HG03439 (cell line): ENCODE data around the gene INPP4A.
A peak's percentile ranks its signal among the peaks of the same experiment; 100 is the strongest.

Experiments
- ATAC-seq: cut with Tn5 transposase; IDR thresholded peaks from one replicate; pipeline ENCODE4 v1.9.1; 2021; ENCODE audit warnings: mild to moderate bottlenecking, moderate library complexity; ENCODE audit not compliant: unreplicated experiment

The INPP4A gene

DNA sequence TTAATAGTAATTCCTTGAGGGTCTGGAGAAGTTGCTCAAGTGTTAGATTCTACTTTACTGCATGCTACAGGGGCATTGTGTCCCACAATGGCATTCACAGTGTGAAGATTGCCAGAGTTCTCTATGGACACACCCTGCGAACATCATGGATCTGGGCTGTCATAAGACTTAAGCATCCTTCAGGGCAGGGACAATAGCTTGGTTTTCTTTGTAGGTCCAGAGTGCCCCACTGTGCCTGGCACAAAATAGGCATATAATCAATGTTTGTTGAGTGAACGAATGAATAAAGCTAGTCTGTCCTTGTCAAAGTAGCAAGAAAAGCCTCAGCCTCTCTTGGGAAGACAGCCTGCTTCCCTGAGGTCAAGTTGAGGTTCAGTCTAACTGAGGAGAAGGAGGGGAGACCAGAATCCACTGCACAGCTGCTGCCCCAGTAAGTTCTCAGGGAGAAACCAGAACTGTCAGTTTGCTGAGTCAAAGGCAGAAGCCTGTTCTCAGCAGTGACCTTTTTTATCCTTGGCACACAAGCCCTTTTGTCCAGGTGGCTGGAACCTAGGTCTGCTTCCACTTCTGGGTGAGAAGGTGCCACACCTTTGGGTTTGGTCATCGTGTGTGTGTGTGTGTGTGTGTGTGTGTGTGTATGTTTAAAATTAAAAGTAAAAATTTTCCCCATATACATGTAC is 15.0 kb downstream of the INPP4A start:
- peak; percentile 37 for ATAC-seq

DNA sequence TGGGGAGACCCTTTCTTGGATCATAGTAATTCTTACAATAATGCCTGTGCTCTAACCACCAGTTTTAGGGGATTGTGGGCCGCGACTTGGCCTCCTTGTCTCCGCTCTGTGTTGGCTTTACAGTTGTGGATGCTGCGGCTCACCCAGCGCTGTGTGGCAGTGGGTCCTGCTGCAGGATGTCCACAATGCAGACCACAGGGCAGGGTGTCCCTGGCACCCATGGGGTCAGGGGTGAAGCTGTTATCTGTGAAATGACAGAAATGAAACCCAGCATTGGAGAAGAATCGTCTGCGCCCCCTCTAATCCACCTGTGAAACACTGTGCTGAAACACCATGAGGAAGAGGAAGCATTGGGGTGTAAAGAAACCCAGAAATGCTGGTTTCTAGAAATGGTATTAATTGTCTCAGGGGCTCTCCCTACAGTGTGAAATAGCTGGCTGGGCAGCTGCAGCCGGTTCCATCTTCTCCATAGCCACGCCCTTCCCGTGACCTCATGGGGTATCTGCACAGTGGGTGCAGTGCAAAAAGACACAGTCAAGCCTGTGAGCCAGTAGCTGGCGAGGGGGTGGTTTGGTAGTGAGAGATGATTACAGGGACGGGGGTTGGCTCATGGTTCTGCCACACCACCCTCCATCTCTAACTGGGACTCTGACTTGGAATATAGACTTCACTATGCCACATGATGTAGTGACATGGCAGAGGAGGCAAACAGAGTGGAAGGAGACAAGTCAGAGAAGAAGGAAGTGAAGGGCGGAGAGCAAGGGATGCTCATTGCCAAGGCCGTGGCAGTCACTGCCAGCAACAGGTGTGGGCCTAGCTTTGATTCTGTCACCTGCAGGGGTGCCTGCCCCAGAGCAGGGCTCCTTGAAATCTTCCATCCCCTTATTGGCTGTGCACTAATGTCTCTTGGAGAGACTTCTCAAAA is 16.2 kb downstream of the INPP4A start:
- peak; percentile 62 for ATAC-seq

GRCh38 chr2:98461498-98462049 is 16.9 kb downstream of the INPP4A start:
- ATAC-seq = no peak

- ATAC-seq = no peak
These were observed 18.4 kb downstream of the INPP4A start for GRCh38 chr2:98463081-98463481.

GRCh38 chr2:98463551-98463971 is 18.9 kb downstream of the INPP4A start:
- no peak for ATAC-seq

GRCh38 chr2:98463988-98464771 is 19.5 kb downstream of the INPP4A start:
- no peak for ATAC-seq

GRCh38 chr2:98464772-98465310 is 20.2 kb downstream of the INPP4A start:
- peak; percentile 48 for ATAC-seq

GRCh38 chr2:98465456-98466226 is 21.0 kb downstream of the INPP4A start:
- no peak for ATAC-seq

DNA sequence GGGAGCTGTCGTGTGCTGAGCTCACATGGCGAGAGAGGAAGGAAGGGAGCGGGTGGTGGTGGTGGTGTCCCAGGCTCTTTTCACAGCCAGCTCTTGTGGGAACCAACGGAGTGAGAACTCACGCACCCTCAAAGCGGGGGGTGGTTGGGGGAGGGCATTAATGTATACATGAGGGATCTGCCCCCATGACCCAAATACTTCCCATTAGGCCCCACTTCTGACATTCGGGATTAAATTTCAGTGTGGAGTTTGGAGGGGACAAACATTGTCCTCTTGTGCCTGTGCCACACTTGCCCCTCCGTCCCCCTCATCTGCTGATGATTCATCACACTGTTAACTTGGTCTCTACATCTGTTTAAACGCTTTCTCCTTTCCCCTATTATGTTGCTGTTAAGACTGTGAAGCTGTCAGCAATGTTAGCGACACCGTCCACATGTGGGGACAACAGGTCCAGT is 22.5 kb downstream of the INPP4A start:
- ATAC-seq = no peak

- ATAC-seq = no peak
These were observed 23.0 kb downstream of the INPP4A start for GRCh38 chr2:98467652-98468051.

DNA sequence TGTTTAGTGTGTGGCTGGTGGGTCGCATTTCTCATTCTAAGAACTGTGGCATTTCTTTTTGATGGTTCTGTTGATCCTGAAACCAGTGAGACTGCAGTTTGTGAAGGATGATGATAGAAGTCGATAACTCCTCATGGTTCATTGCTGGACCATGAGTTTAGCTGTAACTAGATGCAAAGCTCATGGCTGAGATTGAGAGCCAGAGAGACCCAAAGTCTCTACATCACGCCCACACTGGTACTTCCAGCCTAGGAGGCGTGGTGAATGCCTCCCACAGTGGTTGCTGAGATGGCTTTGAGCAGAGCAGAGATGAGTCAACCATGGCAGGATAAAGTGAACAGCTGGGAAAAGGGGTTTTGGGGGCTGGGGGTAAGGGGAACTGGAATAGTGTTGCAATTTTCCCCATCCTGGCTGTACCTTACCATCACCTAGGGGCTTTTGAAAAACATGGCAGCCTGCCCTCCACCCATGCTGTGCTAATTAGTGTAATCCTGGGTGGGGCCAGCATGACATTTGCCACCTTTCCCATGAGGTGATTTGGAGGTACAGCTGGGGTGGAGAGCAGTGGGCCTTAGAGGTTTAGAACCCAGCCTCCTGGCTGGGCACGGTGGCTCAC is 24.1 kb downstream of the INPP4A start:
- ATAC-seq = peak; percentile 41

DNA sequence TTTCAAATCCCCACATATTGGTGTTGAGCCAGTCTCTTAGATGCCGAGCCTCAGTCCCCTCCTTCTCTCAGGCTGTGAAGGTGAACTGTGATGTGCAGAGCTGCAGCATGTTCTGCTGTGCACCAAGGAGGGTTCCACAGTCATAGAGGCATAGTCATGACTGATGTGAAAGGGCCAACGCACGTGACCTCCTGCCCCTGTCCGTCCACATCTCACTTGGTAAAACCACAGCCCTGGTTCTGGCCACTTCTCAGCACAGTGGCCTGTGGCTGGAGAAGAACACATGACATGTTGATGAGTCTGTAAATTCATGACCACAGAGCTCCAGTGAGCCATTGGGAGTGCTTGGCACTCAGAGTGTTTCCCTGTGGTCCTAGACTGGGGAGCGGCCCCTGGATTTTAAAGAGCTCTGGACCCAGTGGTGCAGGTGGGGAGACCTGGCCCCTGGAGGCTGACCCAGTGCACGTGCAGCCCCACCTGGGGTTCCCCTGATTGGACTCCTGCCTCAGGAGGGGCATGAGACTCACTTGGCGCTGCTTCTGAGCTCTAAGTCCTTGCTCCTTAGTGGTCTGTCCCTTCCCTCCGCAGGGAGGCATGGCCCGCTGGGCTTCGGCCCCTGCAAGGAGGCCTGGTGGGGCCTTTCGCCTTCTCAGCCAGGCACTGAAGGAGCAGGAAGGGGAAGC is 25.3 kb downstream of the INPP4A start:
- no peak for ATAC-seq

DNA sequence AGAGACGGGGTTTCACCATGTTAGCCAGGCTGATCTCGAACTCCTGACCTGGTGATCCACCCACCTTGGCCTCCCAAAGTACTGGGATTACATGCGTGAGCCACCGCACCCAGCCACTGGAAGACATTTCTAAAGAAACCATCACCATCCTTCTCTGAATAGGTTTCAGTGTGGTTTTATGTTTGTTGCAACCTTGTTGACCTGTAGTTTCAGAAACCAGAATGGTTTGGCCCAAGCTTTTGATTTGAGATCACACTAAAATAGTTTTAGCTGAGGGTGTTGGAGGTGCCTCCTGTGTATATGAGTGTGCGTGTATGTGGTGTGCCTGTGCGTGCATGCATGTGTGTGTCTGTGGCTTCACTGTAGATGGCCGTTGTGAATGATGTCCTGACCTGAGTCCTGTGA is 26.2 kb downstream of the INPP4A start:
- no peak for ATAC-seq

- no peak for ATAC-seq
These were observed 26.9 kb downstream of the INPP4A start for GRCh38 chr2:98471402-98472131.

GRCh38 chr2:98472132-98472650 is 27.5 kb downstream of the INPP4A start:
- no peak for ATAC-seq

DNA sequence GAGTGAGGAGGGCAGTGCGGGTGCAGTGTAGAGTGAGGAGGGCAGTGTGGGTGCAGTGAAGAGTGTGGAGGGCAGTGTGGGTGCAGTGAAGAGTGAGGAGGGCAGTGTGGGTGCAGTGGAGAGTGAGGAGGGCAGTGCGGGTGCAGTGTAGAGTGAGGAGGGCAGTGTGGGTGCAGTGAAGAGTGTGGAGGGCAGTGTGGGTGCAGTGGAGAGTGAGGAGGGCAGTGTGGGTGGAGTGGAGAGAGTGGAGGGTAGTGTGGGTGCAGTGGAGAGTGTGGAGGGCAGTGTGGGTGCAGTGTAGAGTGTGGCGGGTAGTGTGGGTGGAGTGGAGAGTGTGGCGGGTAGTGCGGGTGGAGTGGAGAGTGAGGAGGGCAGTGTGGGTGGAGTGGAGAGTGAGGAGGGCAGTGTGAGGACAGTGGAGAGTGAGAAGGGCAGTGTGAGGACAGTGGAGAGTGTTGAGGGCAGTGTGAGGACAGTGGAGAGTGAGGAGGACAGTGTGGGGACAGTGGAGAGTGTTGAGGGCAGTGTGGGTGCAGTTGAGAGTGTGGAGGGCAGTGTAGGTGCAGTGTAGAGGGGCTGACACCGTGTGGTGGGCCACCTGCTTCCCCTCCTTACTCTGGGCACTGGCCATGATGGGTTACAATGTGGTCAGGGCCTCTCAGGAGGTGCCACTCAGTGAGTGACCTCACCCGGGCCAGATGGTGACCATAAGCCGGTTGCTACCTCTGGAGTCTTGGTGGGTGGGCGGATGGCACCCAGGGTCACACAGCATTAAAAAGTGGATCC is 28.5 kb downstream of the INPP4A start:
- ATAC-seq = no peak
